Fibroblast of mammary gland (primary cell): ENCODE measurements around the gene GSTT4.
"Not testable (repeated sequence)": the region's sequence is repeated elsewhere in the genome, so short reads cannot be mapped to it uniquely, and the experiment has no call there.

ENCODE experiments used
- DNase-seq: peaks from one replicate; pipeline ENCODE4 v3.0.0-alpha.2; 2010; ENCODE audit warnings: low read depth
- H3K4me3 ChIP-seq: 2 replicates; pipeline ENCODE4 v1.5.1; 2011; ENCODE audit warnings: low read depth, mild to moderate bottlenecking, low read length, moderate library complexity; ENCODE audit not compliant: control insufficient read depth
- TF ChIP-seq, protein P1 (sequence below): conservative IDR thresholded peaks from 2 replicates; pipeline ENCODE4 v1.5.1; 2011; ENCODE audit warnings: low read depth, low read length, inconsistent platforms; ENCODE audit not compliant: control insufficient read depth, insufficient read depth

The GSTT4 gene

DNA sequence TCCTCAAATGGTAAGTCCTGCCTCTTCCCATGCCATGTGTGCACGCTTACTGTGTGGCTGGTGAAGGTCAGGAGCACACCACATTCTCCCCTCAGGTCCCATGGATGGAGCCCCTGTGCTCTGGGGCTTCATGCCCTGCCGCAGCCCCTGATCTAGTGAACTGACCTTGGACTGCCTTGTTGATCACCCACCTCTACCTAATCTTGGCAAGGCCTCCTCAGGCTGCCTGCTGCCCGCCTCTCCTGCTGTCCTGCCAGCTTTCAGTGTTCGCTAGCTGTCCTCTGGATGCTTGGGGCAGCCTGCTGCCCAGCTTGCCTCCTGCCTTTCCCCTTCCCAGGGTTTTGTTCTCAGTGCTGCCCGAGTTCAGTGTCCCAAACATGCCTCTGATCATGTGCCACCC lies 44.0 kb upstream of the GSTT4 start:
- H3K4me3 ChIP-seq = no peak overlapping the region
- TF ChIP-seq, protein P1, sequence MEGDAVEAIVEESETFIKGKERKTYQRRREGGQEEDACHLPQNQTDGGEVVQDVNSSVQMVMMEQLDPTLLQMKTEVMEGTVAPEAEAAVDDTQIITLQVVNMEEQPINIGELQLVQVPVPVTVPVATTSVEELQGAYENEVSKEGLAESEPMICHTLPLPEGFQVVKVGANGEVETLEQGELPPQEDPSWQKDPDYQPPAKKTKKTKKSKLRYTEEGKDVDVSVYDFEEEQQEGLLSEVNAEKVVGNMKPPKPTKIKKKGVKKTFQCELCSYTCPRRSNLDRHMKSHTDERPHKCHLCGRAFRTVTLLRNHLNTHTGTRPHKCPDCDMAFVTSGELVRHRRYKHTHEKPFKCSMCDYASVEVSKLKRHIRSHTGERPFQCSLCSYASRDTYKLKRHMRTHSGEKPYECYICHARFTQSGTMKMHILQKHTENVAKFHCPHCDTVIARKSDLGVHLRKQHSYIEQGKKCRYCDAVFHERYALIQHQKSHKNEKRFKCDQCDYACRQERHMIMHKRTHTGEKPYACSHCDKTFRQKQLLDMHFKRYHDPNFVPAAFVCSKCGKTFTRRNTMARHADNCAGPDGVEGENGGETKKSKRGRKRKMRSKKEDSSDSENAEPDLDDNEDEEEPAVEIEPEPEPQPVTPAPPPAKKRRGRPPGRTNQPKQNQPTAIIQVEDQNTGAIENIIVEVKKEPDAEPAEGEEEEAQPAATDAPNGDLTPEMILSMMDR = no peak
- DNase-seq = no peak

DNA sequence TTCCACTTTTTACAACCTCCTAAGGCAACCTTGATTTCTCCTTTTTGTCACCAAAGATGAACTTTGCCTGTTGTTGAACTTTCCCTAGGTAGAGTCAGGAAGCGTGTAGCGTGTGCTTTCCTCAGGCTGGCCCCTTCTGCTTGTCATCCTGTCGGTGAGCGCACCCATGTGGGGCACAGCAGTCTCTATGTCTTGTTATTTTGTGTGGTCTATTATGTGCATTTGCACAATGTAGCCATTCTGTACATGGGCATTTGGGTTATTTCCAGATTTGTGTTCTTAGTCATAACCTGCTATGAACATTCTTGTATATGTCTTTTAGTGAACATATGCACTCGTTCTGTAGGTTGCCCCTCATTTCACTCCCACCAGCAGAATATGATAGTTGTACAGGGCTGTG lies 40.8 kb upstream of the GSTT4 start:
- no peak overlapping the region for H3K4me3 ChIP-seq
- TF ChIP-seq, protein P1 = no peak
- peak; percentile 20 for DNase-seq

DNA sequence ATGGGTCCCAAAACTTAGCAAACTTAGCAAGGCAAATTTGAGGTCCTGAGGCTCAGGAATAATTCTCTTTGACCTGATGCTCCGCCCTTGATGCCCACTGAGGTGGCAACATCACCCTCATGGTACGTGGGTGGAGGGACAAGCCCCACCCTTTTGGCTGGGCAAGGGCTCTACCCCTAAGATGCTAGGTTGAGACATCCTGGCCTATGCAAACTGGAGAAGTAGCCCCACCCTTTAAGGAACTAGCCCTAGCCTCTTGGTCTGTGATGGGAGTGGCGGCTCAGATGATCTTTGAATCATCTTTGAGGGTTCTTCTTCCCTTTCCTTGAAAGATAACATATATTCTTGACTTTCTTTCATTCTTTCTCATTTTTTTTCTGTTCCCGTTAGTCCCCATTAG lies 38.7 kb upstream of the GSTT4 start:
- TF ChIP-seq, protein P1 = no peak
- no peak overlapping the region for H3K4me3 ChIP-seq
- no peak for DNase-seq

DNA sequence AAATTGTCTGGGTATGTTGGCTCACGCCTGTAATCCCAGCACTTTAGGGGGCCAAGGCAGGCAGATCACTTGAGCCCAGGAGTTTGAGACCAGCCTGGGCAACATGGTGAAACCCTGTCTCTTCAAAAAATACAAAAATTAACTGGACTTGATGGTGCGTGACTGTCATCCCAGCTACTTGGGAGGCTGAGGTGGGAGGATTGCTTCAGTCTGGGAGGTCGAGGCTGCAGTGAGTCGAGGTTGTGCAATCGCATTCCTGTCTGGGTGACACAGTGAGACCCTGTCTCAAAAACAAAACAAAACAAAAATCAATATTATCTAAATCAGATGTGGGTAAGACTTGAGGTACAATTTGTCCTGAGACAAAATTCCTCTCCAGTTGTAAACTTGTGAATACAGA lies 38.2 kb upstream of the GSTT4 start:
- H3K4me3 ChIP-seq = not testable (repeated sequence)
- peak; percentile 40 for DNase-seq

DNA sequence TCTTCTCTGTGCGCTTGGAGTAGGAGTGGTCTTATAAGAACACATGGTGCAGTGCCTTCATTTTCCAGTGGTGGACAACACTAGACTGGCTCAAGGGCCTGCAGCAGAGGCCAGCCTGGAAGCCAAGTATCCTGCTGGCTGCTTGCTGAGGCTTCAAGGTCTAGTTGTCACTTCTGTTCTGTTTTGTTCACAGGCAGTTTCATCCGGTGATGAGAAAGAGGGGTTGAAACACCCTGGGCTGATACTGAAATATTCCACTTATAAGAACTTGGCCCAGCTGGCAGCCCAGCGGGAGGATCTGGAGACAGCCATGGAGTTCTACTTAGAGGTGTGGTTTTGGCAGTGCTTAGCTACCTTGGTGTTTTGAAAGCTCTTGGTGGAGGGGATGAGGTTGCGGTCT lies 35.7 kb upstream of the GSTT4 start:
- TF ChIP-seq, protein P1 = no peak
- no peak for DNase-seq
- no peak overlapping the region for H3K4me3 ChIP-seq

DNA sequence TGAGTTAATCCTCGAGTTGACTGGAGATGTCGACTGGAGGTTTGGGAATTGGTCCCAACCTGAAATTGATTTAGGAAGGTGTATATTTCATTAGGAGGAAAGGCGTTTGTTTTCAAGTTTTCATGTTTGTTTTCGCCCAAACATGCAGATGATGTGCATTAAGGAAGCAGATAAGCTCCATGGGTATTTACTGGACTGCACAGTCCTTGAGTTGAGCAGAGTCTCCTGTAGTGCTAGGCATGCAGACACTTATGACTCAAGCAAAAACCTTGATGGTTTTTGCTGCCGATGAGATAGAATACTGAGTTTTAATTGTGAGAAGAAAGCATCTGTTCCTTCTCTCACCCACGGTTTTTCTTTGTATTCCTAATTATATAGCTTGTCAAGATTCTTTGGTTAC lies 33.8 kb upstream of the GSTT4 start:
- TF ChIP-seq, protein P1 = no peak
- DNase-seq = no peak
- H3K4me3 ChIP-seq = no peak overlapping the region

DNA sequence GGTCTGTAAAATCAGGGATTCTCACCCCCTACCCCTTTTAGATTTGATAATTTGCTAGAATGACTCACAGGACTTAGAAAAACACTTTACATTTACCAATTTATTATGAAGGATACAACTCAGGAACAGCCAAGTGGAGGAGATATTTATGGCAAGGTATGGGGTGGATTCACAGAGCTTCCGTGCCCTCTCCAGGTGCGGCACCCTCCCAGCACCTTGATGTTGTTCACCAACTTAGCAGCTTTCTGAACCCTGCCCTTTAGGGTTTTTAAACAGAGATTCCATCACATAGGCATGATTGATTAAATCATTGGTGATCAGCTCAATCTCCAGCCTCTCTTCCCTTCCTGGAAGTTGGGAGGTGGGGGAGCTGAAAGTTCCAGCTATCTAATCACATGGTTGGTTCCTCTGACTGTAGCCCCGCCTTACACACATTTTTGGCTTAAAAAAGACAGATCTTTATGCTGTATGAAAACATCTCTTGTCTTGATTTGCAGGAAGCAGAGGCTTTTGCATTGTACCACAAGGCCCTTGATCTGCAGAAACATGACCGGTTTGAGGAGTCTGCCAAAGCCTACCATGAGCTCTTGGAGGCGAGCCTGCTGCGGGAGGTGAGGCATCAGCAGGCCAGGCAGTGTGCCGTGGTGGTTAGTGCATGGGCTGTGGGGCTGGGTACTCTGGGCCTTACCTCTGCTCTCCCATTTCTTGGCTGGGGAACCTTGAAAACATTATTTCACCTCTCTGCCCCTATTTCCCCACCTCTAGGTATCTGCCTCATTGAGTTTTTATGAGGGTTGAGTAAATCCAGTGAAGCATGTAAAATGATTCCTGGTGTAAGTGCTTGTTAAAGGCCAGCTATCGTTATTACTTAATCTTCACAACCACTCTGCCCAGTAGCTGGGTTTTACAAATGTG lies 32.9 kb upstream of the GSTT4 start:
- H3K4me3 ChIP-seq = no peak overlapping the region
- TF ChIP-seq, protein P1 = no peak
- DNase-seq = no peak
